Adipocyte (in vitro differentiated cells): ENCODE data around the gene SCYGR6.

ENCODE experiments used
- DNase-seq: peaks from one replicate; pipeline ENCODE4 v3.0.0-alpha.2; 2015; ENCODE audit warnings: low read depth
- H3K27me3 ChIP-seq: replicated peaks from 2 replicates; pipeline ENCODE4 v1.7.0; 2013; ENCODE audit warnings: mild to moderate bottlenecking, low read length, moderate library complexity; ENCODE audit not compliant: control insufficient read depth, insufficient read depth
- H3K36me3 ChIP-seq: 2 replicates; pipeline ENCODE4 v1.7.0; 2013; ENCODE audit warnings: low read length, mild to moderate bottlenecking, moderate library complexity; ENCODE audit not compliant: control insufficient read depth, insufficient read depth, severe bottlenecking
- H3K4me1 ChIP-seq: 2 replicates; pipeline ENCODE4 v1.7.0; 2013; ENCODE audit warnings: mild to moderate bottlenecking, low read length, moderate library complexity; ENCODE audit not compliant: control insufficient read depth, insufficient read depth
- H3K4me3 ChIP-seq: 2 replicates; pipeline ENCODE4 v1.7.0; 2013; ENCODE audit warnings: mild to moderate bottlenecking, low read length, moderate library complexity
- H3K9ac ChIP-seq: 2 replicates; pipeline ENCODE4 v1.7.0; 2013; ENCODE audit warnings: mild to moderate bottlenecking, low read length, moderate library complexity
- H3K9me3 ChIP-seq: 2 replicates; pipeline ENCODE4 v1.7.0; 2013; ENCODE audit warnings: mild to moderate bottlenecking, low read length, moderate library complexity; ENCODE audit not compliant: control insufficient read depth

The SCYGR6 gene

GRCh38 chr2:227710986-227711385, 13.6 kb downstream of the SCYGR6 start:
- H3K9ac ChIP-seq, result no peak overlapping the region
- no peaks in the 10 kb centered on the region for H3K27me3 ChIP-seq
- H3K4me1 ChIP-seq, result peaks cover 21% of the 10 kb centered on the region
- no peak for DNase-seq
- no peak overlapping the region for H3K4me3 ChIP-seq
- peaks cover 10% of the 10 kb centered on the region for H3K36me3 ChIP-seq
- H3K9me3 ChIP-seq, result no peaks in the 10 kb centered on the region

- Histone ChIP-seq H3K4me3 (no peak overlapping the region), H3K9ac (no peak overlapping the region), H3K27me3 (no peaks in the 10 kb centered on the region), H3K9me3 (no peaks in the 10 kb centered on the region), H3K36me3 (peaks cover 19% of the 10 kb centered on the region), H3K4me1 (peaks cover 29% of the 10 kb centered on the region)
- DNase-seq, result no peak
These were observed 17.2 kb downstream of the SCYGR6 start for GRCh38 chr2:227707390-227707789.

- Histone ChIP-seq H3K9me3 (no peaks in the 10 kb centered on the region), H3K4me1 (peaks cover 29% of the 10 kb centered on the region), H3K27me3 (no peaks in the 10 kb centered on the region), H3K9ac (no peak overlapping the region), H3K4me3 (no peak overlapping the region), H3K36me3 (peaks cover 22% of the 10 kb centered on the region)
- no peak for DNase-seq
These were observed 17.7 kb downstream of the SCYGR6 start for GRCh38 chr2:227706859-227707258.

- H3K27me3 ChIP-seq, result no peaks in the 10 kb centered on the region
- H3K9me3 ChIP-seq, result no peaks in the 10 kb centered on the region
- peak; percentile 47 for DNase-seq
- H3K9ac ChIP-seq, result peak overlapping the region; percentile 73
- H3K4me3 ChIP-seq, result peak overlapping the region; percentile 60
- peaks cover 43% of the 10 kb centered on the region for H3K36me3 ChIP-seq
- H3K4me1 ChIP-seq, result peaks cover 27% of the 10 kb centered on the region
These were observed 20.6 kb downstream of the SCYGR6 start for GRCh38 chr2:227703961-227704360.

GRCh38 chr2:227703280-227703732, 21.3 kb downstream of the SCYGR6 start:
- Histone ChIP-seq H3K4me3 (peak overlapping the region; percentile 60), H3K27me3 (no peaks in the 10 kb centered on the region), H3K9me3 (no peaks in the 10 kb centered on the region), H3K36me3 (peaks cover 50% of the 10 kb centered on the region), H3K4me1 (peaks cover 24% of the 10 kb centered on the region), H3K9ac (peak overlapping the region; percentile 73)
- peak; percentile 73 for DNase-seq

GRCh38 chr2:227701556-227701955, 23.0 kb downstream of the SCYGR6 start:
- Histone ChIP-seq H3K9ac (no peak overlapping the region), H3K9me3 (no peaks in the 10 kb centered on the region), H3K36me3 (peaks cover 45% of the 10 kb centered on the region), H3K4me1 (peaks cover 32% of the 10 kb centered on the region), H3K27me3 (no peaks in the 10 kb centered on the region), H3K4me3 (no peak overlapping the region)
- no peak for DNase-seq

- Histone ChIP-seq H3K9me3 (no peaks in the 10 kb centered on the region), H3K36me3 (peaks cover 45% of the 10 kb centered on the region), H3K4me1 (peaks cover 14% of the 10 kb centered on the region), H3K9ac (no peak overlapping the region), H3K27me3 (no peaks in the 10 kb centered on the region), H3K4me3 (no peak overlapping the region)
- DNase-seq, result peak; percentile 34
These were observed 27.4 kb downstream of the SCYGR6 start for GRCh38 chr2:227696990-227697679.

GRCh38 chr2:227687189-227687588, 37.4 kb downstream of the SCYGR6 start:
- Histone ChIP-seq H3K9ac (no peak overlapping the region), H3K9me3 (no peaks in the 10 kb centered on the region), H3K4me1 (peaks cover 2% of the 10 kb centered on the region), H3K36me3 (peaks cover 36% of the 10 kb centered on the region), H3K27me3 (no peaks in the 10 kb centered on the region), H3K4me3 (no peak overlapping the region)
- DNase-seq, result no peak

GRCh38 chr2:227684258-227684657, 40.3 kb downstream of the SCYGR6 start:
- no peak for DNase-seq
- peaks cover 2% of the 10 kb centered on the region for H3K4me1 ChIP-seq
- peaks cover 29% of the 10 kb centered on the region for H3K36me3 ChIP-seq
- no peak overlapping the region for H3K4me3 ChIP-seq
- no peaks in the 10 kb centered on the region for H3K27me3 ChIP-seq
- H3K9me3 ChIP-seq, result no peaks in the 10 kb centered on the region
- no peak overlapping the region for H3K9ac ChIP-seq

GRCh38 chr2:227677928-227678327, 46.6 kb downstream of the SCYGR6 start:
- DNase-seq, result no peak
- Histone ChIP-seq H3K27me3 (no peaks in the 10 kb centered on the region), H3K9ac (no peak overlapping the region), H3K4me1 (peaks cover 15% of the 10 kb centered on the region), H3K4me3 (no peak overlapping the region), H3K9me3 (no peaks in the 10 kb centered on the region), H3K36me3 (no peaks in the 10 kb centered on the region)

- H3K4me1 ChIP-seq, result peaks cover 38% of the 10 kb centered on the region
- no peak for DNase-seq
- H3K9ac ChIP-seq, result peak overlapping the region; percentile 72
- H3K4me3 ChIP-seq, result no peak overlapping the region
- no peaks in the 10 kb centered on the region for H3K9me3 ChIP-seq
- H3K36me3 ChIP-seq, result no peaks in the 10 kb centered on the region
- no peaks in the 10 kb centered on the region for H3K27me3 ChIP-seq
These were observed 50.1 kb downstream of the SCYGR6 start for GRCh38 chr2:227674485-227674884.
